MCF 10A (cell line): ENCODE data around the gene PPP3CA. TPM values are rescaled to one million over a fixed set of nuclear protein-coding genes. Genes with fewer than 3 reads are reported as not detected.
A peak's percentile ranks its signal among the peaks of the same experiment; 100 is the strongest.

Source experiments
- BruUV-seq: library from RNA; stranded (reverse); fragments of 400-500 nt; replicated peaks from 2 replicates; lab custom pipeline; 2021; lab: Mats Ljungman, UMichigan
- CTCF ChIA-PET: fragments of 300-600 bp; sonication (Branson Sonifier 250); formaldehyde crosslinking; extraction: SDS; loops from one replicate; lab custom pipeline; 2021; ENCODE audit warnings: antibody characterized with exemption, inconsistent platforms; lab: Yijun Ruan, JAX
- POLR2A ChIA-PET: fragments of 300-600, 350-650 bp; sonication (Branson Sonifier 250); formaldehyde crosslinking; extraction: SDS; loops from one replicate; lab custom pipeline; 2020; ENCODE audit warnings: antibody characterized with exemption, inconsistent platforms; lab: Yijun Ruan, JAX
- DNase-seq: peaks from one replicate; pipeline ENCODE4 v3.0.0-alpha.2; 2018; ENCODE audit not compliant: unreplicated experiment
- H3K27ac Mint-ChIP-seq: one replicate; pipeline ENCODE4 v1.8.0; 2022; ENCODE audit warnings: mild to moderate bottlenecking, low read depth, mixed read lengths; ENCODE audit not compliant: unreplicated experiment
- H3K27me3 Mint-ChIP-seq: one replicate; pipeline ENCODE4 v1.8.0; 2022; ENCODE audit warnings: mixed read lengths; ENCODE audit not compliant: insufficient read depth, unreplicated experiment
- H3K36me3 Mint-ChIP-seq: one replicate; pipeline ENCODE4 v1.8.0; 2022; ENCODE audit warnings: mild to moderate bottlenecking, moderate library complexity, mixed read lengths; ENCODE audit not compliant: insufficient read depth, unreplicated experiment
- H3K4me1 Mint-ChIP-seq: one replicate; pipeline ENCODE4 v1.8.0; 2022; ENCODE audit warnings: mixed read lengths; ENCODE audit not compliant: insufficient read depth, unreplicated experiment
- H3K4me3 Mint-ChIP-seq: one replicate; pipeline ENCODE4 v1.8.0; 2022; ENCODE audit warnings: mild to moderate bottlenecking, moderate library complexity, mixed read lengths; ENCODE audit not compliant: unreplicated experiment
- H3K9me3 Mint-ChIP-seq: one replicate; pipeline ENCODE4 v1.8.0; 2022; ENCODE audit warnings: mixed read lengths; ENCODE audit not compliant: unreplicated experiment
- CTCF ChIP-seq: fragments of 200-600 bp; IDR thresholded peaks from one replicate; pipeline ENCODE4 v1.8.0; 2022; ENCODE audit warnings: antibody characterized with exemption, mild to moderate bottlenecking; ENCODE audit not compliant: unreplicated experiment
- intact Hi-C: fragments of 100-400 bp; cut with micrococcal nuclease; formaldehyde crosslinking; loops from 2 replicates; pipeline ENCODE4 v1.14.1; 2022
- total RNA-seq: library from RNA; stranded (reverse); gene quantifications from 2 replicates; pipeline ENCODE4 v1.2.3, GENCODE V29; 2022

The PPP3CA gene
- total RNA-seq, 1 experiment from 2014 or later = 73.0 TPM

- intact Hi-C loops = no loop called here
- Mint-ChIP-seq H3K27ac (no peak overlapping the region), H3K9me3 (no peaks in the 10 kb centered on the region), H3K4me1 (no peaks in the 10 kb centered on the region), H3K4me3 (no peak overlapping the region), H3K36me3 (no peaks in the 10 kb centered on the region), H3K27me3 (no peaks in the 10 kb centered on the region)
- no TSS peak for BruUV-seq
- ChIA-PET POLR2A (interaction anchor here (0.6 to 1.9 kb wide), 2 partner anchors 10 to 146 kb away, joined by 3 to 7 read pairs; no protein-coding TSS in a partner anchor), CTCF (no interaction called here)
- no peak for TF ChIP-seq CTCF
- DNase-seq = no peak
These were observed 337.9 kb downstream of the PPP3CA start for GRCh38 chr4:101009471-101009870.

- BruUV-seq = no TSS peak
- no peaks in the 10 kb centered on the region for H3K36me3 Mint-ChIP-seq
- H3K4me3 Mint-ChIP-seq = no peak overlapping the region
- ChIA-PET POLR2A (interaction anchor here (0.6 kb wide), 2 partner anchors 23 to 123 kb away, joined by 3 to 5 read pairs; no protein-coding TSS in a partner anchor), CTCF (interaction anchor here (0.6 kb wide), 1 partner anchor 464 kb away, joined by 3 read pairs; no protein-coding TSS in a partner anchor)
- no peak overlapping the region for H3K27ac Mint-ChIP-seq
- no peaks in the 10 kb centered on the region for H3K27me3 Mint-ChIP-seq
- DNase-seq = peak; percentile 19
- no peak for TF ChIP-seq CTCF
- intact Hi-C loops = no loop called here
- no peaks in the 10 kb centered on the region for H3K4me1 Mint-ChIP-seq
- no peaks in the 10 kb centered on the region for H3K9me3 Mint-ChIP-seq
These were observed 338.8 kb downstream of the PPP3CA start for GRCh38 chr4:101008503-101008902.

GRCh38 chr4:101005659-101006058 is 341.7 kb downstream of the PPP3CA start:
- intact Hi-C loops = no loop called here
- H3K36me3 Mint-ChIP-seq = no peaks in the 10 kb centered on the region
- CTCF ChIA-PET = no interaction called here
- no peak overlapping the region for H3K27ac Mint-ChIP-seq
- no peak overlapping the region for H3K4me3 Mint-ChIP-seq
- no peaks in the 10 kb centered on the region for H3K27me3 Mint-ChIP-seq
- POLR2A ChIA-PET = interaction anchor here (0.6 kb wide), 1 partner anchor 847 kb away, joined by 3 read pairs; no protein-coding TSS in a partner anchor
- H3K9me3 Mint-ChIP-seq = peaks cover 8% of the 10 kb centered on the region
- no TSS peak for BruUV-seq
- TF ChIP-seq CTCF = no peak
- no peaks in the 10 kb centered on the region for H3K4me1 Mint-ChIP-seq
- DNase-seq = no peak

GRCh38 chr4:101000496-101000895 is 346.8 kb downstream of the PPP3CA start:
- Mint-ChIP-seq H3K27ac (no peak overlapping the region), H3K27me3 (no peaks in the 10 kb centered on the region), H3K9me3 (peaks cover 8% of the 10 kb centered on the region), H3K36me3 (no peaks in the 10 kb centered on the region), H3K4me3 (no peak overlapping the region), H3K4me1 (no peaks in the 10 kb centered on the region)
- CTCF ChIA-PET = no interaction called here
- no peak for DNase-seq
- TF ChIP-seq CTCF = no peak
- no TSS peak for BruUV-seq
- intact Hi-C loops = no loop called here
- POLR2A ChIA-PET = interaction anchor here (0.6 to 0.7 kb wide), 2 partner anchors 14 to 1036 kb away, joined by 3 read pairs; no protein-coding TSS in a partner anchor
